Psoas muscle (tissue), 8 donors: Measurements from ENCODE around the gene PLD3. TPM values are rescaled to one million over a fixed set of nuclear protein-coding genes. Genes with fewer than 3 reads are reported as not detected.

Source experiments
- ATAC-seq, 4 donors: fragments of 200-7000 bp; cut with Tn5 transposase; one replicate each; pipeline ENCODE4 v1.9.1; 2020; ENCODE audit warnings: moderate library complexity in 3 of 4, mild to moderate bottlenecking in 2 of 4
- DNase-seq, 2 donors: peaks; one replicate each; pipeline ENCODE4 v3.0.0-alpha.2; 2020
- H3K27ac ChIP-seq: fragments of 200-600 bp; one replicate; pipeline ENCODE4 v1.8.0; 2022
- H3K27me3 ChIP-seq, 3 donors: fragments of 200-600 bp in 1 of 3; one replicate each; pipeline versions ENCODE4 v1.6.1 to v1.8.0; 2013 to 2022; ENCODE audit warnings: low read length in 2 of 3, mild to moderate bottlenecking in 2 of 3, moderate library complexity in 1 of 3; ENCODE audit not compliant: insufficient read depth in 3 of 3
- H3K36me3 ChIP-seq, 2 donors: fragments of 200-600 bp in 1 of 2; one replicate each; pipeline versions ENCODE4 v1.6.1 to v1.8.0; 2013 to 2022; ENCODE audit warnings: low read depth in 1 of 2, mild to moderate bottlenecking in 1 of 2, moderate library complexity in 1 of 2; ENCODE audit not compliant: insufficient read depth in 1 of 2
- H3K4me1 ChIP-seq: fragments of 200-600 bp; one replicate; pipeline ENCODE4 v1.8.0; 2022
- H3K4me3 ChIP-seq: fragments of 200-600 bp; one replicate; pipeline ENCODE4 v1.8.0; 2022; ENCODE audit warnings: mild to moderate bottlenecking
- H3K9me3 ChIP-seq: fragments of 200-600 bp; one replicate; pipeline ENCODE4 v1.8.0; 2022
- WGBS, 3 donors: extraction: QIAGEN DNeasy Blood & Tissue Kit; methylation state at CpG; one replicate each; pipeline versions ENCODE4 v1.1.6 to v1.1.7; 2013; 5-methylcytosine and 5-hydroxymethylcytosine counted together
- intact Hi-C, 2 donors: fragments of 100-400 bp; cut with DNase I; formaldehyde crosslinking; loops; one replicate each; pipeline versions ENCODE4 v1.11.0 to v1.14.2; 2022
- polyA plus RNA-seq, 3 donors: library from polyadenylated mRNA; stranded (reverse); fragments of 200-250 nt; gene quantifications; one replicate each; pipeline ENCODE4 v1.2.3, GENCODE V29; 2013
- total RNA-seq, 4 donors: library from RNA; stranded (reverse); fragmentation: NEBNext Ultra II Directional in 2 of 4; extraction: Animal tissue kit (Norgen Biotek cat#: 25700) in 2 of 4; gene quantifications; one replicate each; pipeline versions ENCODE4 v1.2.1 to v1.2.4, GENCODE V29; 2021 to 2023
- TF ChIP-seq, protein P1 (sequence below): fragments of 200-600 bp; IDR thresholded peaks from one replicate; pipeline ENCODE4 v1.8.0; 2022; ENCODE audit warnings: antibody characterized with exemption
- donor health status: healthy with polysubstance abuse.
- donor health status: DM: no; HTN: no; CAD: no; lungs with moderate emphysema.
- donor health status: Bipolar disorder and iron deficiency.
- donor health status: healthy.
- donor health status: DM: yes; HTN: yes; CAD: no.
- donor health status: DM: no; HTN: no; CAD: no.
- donor health status: DM: no; HTN: no; CAD: no.
- donor health status: DM: yes; HTN: yes; CAD: no.

The PLD3 gene
- total and polyA plus RNA-seq, 7 donors: 60.2 to 116 (median 84.2) TPM

DNA sequence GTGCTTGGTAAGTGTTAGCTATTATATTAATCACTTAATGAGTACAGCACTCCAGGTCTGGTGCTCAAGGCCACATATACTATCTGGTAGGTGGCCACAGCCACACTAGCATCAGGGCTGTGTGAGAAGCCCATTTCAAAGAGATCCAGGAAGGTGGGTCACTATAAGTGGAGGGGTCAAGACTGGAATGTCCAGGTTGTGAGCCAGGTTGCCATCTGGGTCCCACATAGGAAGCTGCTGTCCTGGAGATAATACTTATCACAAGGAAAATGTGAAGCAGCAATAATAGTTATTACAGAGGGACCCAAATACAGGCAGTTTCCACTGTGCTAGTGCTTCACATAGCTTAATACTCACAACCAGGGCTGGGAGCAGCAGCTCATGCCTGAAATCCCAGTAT lies 13.4 kb upstream of the PLD3 start:
- DNase-seq (no peak), ATAC-seq (no peak)
- TF ChIP-seq, protein P1, sequence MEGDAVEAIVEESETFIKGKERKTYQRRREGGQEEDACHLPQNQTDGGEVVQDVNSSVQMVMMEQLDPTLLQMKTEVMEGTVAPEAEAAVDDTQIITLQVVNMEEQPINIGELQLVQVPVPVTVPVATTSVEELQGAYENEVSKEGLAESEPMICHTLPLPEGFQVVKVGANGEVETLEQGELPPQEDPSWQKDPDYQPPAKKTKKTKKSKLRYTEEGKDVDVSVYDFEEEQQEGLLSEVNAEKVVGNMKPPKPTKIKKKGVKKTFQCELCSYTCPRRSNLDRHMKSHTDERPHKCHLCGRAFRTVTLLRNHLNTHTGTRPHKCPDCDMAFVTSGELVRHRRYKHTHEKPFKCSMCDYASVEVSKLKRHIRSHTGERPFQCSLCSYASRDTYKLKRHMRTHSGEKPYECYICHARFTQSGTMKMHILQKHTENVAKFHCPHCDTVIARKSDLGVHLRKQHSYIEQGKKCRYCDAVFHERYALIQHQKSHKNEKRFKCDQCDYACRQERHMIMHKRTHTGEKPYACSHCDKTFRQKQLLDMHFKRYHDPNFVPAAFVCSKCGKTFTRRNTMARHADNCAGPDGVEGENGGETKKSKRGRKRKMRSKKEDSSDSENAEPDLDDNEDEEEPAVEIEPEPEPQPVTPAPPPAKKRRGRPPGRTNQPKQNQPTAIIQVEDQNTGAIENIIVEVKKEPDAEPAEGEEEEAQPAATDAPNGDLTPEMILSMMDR: no peak
- no peak overlapping the region for H3K4me3 ChIP-seq
- H3K27me3 ChIP-seq: no peaks in the 10 kb centered on the region
- intact Hi-C loops: no loop called here
- no peaks in the 10 kb centered on the region for H3K9me3 ChIP-seq
- H3K36me3 ChIP-seq: peaks cover 4 to 79% of the 10 kb centered on the region in 2 donors
- no peak overlapping the region for H3K27ac ChIP-seq
- H3K4me1 ChIP-seq: peaks cover 2% of the 10 kb centered on the region

DNA sequence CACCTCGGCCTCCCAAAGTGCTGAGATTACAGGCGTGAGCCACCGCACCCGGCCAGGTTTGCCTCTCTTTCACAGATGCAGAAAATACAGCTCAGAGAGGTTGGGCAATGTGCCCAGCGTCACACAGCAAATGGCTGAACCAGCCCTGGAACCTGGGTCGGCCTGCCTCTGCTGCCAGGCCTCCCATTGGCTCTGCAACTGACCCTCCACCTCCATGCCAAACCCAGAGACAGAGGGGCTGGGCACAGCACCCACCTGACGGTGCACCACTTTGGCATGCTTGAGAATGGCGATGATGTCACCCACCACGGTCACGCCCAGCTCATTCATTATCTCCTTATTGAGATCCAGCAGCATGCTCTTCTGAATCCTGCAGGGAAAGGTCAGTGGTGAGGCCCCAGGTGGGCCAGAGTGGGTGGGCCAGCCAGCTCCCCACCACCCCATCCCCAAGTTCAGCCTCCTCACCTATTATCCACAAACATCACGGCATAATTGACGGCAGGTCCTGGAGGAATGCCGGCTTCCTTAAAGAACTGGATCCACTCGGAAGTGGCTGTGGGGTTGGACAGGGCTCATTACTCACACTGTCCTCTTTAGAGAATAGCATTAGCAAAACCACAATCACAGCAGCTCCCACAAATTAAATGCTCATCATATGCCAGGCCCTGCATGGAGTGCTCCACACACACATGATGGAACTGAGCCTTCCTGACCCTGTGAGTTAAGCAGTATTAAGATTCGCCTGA lies 12.5 kb upstream of the PLD3 start:
- TF ChIP-seq, protein P1: no peak
- no peak for DNase-seq
- Histone ChIP-seq H3K27me3 (no peaks in the 10 kb centered on the region), H3K36me3 (peaks cover 4 to 76% of the 10 kb centered on the region in 2 donors), H3K27ac (no peak overlapping the region), H3K9me3 (no peaks in the 10 kb centered on the region), H3K4me3 (no peak overlapping the region), H3K4me1 (peaks cover 9% of the 10 kb centered on the region)
- 87 to 91% (median 90%) methylated on average over 15 of the region's 15 CpGs for WGBS, 3 donors
- ATAC-seq: no peak
- intact Hi-C loops: no loop called here

DNA sequence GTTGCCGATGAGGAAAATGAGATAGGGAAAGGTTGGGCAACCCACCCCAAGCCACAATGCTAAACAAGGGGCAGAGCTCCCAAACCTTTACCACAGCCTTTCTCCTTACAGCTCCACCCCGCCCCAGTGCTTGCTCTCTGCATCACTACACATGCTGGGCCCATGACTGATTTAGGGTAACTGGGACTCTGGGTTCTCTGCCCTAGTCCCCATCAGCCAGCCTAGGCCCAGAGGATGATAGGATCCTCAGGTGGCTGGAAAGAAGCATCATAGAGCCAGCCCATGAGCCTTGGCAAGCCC lies 11.9 kb upstream of the PLD3 start:
- Histone ChIP-seq H3K36me3 (peaks cover 4 to 71% of the 10 kb centered on the region in 2 donors), H3K4me3 (no peak overlapping the region), H3K27ac (no peak overlapping the region), H3K9me3 (no peaks in the 10 kb centered on the region), H3K27me3 (no peaks in the 10 kb centered on the region), H3K4me1 (peaks cover 12% of the 10 kb centered on the region)
- DNase-seq (no peak), ATAC-seq (no peak)
- intact Hi-C loops: no loop called here
- 97 to 98% (median 98%) methylated on average over 2 of the region's 2 CpGs for WGBS, 3 donors
- TF ChIP-seq, protein P1: no peak

DNA sequence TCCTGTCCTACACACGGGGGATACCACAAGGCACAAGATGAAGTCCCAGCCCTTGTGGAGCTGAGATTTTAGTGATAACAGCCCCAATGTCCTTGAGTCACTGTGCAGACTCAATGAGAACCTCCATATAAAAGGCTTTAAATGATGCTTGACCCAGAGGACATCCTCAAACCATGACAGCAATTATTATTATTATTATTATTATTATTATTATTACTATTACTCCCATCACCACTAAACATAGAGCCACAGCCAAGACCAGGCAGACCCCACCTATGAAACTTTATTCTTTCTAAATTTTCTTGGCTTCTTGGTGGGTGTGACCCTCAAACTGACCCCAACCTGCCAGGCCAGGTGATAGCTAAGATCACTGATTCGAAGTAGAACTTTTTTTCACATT lies 11.4 kb upstream of the PLD3 start:
- intact Hi-C loops: no loop called here
- no peaks in the 10 kb centered on the region for H3K27me3 ChIP-seq
- peaks cover 4 to 65% of the 10 kb centered on the region in 2 donors for H3K36me3 ChIP-seq
- WGBS, 3 donors: 76 to 89% (median 81%) methylated on average over 2 of the region's 2 CpGs
- no peak overlapping the region for H3K27ac ChIP-seq
- TF ChIP-seq, protein P1: no peak
- H3K4me1 ChIP-seq: peaks cover 16% of the 10 kb centered on the region
- ATAC-seq (no peak), DNase-seq (no peak)
- H3K9me3 ChIP-seq: no peaks in the 10 kb centered on the region
- no peak overlapping the region for H3K4me3 ChIP-seq

DNA sequence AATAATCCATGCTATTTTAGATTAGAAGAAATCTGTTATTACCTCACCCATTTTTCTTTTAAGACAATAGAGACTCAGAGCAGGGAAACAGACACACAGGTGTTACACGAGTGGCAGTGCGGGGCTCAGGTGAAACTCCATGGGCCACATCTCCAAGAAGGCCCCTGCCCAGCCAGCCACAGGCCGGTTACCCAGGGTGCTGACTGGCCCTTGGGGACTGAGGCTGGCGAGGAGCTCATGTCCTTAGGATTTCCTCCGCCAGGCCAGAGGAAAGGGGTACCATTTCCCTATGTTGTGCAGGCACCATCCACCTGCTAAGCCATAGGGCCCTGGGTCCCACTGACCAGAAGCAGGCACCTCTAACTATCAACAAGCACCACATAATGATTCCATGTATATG lies 10.9 kb upstream of the PLD3 start:
- ATAC-seq: no peak
- no peaks in the 10 kb centered on the region for H3K9me3 ChIP-seq
- peaks cover 21% of the 10 kb centered on the region for H3K4me1 ChIP-seq
- no peaks in the 10 kb centered on the region for H3K27me3 ChIP-seq
- peaks cover 4 to 60% of the 10 kb centered on the region in 2 donors for H3K36me3 ChIP-seq
- TF ChIP-seq, protein P1: no peak
- no peak overlapping the region for H3K4me3 ChIP-seq
- no peak for DNase-seq
- WGBS, 3 donors: 88 to 93% (median 90%) methylated on average over 5 of the region's 5 CpGs
- intact Hi-C loops: no loop called here
- no peak overlapping the region for H3K27ac ChIP-seq
